Activated CD4-positive, alpha-beta T cell treated with anti-CD3 and anti-CD28 coated beads for 1 hour (primary cell): ENCODE results near the gene TFB2M.

Experiments
- DNase-seq: peaks from one replicate; pipeline ENCODE4 v3.0.0-alpha.2; 2020

TFB2M gene

DNA sequence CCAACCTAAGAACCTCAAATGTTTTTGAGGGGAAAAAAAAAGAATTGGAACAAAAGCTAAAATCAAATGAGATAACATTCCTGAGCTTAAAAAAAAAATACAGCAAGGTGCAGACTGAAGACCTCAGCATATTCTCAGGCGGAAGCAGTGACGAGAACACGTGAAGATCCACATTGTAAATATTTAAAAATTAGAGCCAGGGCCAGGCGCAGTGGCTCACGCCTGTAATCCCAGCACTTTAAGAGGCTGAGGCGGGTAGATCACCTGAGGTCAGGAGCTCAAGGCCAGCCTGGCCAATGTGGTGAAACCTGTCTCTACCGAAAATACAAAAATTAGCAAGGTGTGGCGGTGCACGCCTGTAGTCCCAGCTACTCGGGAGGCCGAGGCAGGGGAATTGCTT, 15.7 kb downstream of the TFB2M start:
- DNase-seq = no peak

DNA sequence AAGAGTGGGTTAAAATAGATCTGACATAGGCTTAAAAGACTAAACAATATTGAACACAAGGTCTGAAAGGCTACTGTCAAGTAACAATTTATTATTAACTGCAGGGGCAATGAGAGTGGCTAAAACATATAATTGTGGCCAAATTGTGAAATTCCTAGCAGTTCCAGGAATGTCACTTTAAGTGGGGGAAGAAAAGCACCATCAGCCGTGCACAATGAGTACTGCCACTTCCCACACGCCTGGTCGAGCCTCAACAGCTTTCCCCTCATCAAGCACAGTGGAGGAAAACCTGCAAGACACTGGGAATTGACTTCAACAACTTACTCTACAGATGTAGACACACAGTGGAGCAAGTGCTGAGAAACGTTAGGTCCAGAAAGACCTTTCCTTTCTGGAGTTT, 16.4 kb downstream of the TFB2M start:
- no peak for DNase-seq

DNA sequence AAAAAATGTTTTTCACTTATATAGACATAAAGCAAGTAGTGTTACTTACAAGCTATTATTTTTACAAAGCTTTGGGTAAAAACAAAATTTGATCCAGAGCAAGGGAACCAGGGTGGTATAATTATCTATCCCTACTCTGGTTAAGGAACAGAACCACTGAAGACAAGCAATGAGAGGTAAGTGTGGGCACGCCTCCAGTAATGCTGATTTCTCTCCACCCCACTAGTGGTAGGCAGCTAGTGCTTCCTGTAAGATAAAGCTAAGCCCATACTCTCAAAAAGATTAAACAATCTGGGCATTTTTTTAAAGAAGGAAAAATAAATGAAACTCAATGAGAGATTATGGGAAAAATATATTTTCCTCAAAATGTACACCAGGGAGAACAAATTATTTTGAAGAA, 22.1 kb downstream of the TFB2M start:
- DNase-seq = no peak

DNA sequence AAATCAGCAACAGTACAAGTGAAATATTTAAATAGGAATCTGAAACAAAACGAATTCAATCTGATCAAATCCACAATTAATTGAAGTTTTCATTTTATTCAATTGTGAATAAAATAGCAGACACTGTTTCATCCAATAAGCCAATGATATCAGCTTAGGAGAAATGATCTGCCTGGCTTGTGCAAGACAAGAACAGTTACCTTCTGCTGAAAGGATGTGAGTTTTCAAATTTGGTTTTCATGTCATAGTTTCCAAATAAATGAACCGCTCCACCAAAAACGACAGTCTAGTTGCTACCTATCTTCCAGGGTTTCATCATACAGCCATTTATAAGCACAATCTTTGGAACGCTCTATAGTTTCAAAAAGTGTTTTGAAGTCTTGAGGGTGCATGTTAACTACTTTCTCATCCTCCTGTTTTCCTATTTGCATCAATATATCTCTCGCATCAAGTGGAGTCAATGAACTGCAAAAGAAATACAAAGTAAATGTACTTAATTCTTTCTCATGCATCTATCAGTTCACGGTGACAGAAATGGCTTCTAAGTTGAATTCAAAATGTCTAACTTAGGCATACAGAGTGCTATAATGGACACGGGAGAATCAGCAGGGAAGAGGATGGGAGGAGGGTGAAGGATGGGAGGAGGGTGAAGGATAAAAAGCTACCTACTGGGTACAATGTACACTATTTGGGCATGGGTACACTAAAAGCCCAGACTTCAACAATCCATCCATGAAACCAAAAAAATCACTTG, 25.1 kb downstream of the TFB2M start:
- DNase-seq = no peak

DNA sequence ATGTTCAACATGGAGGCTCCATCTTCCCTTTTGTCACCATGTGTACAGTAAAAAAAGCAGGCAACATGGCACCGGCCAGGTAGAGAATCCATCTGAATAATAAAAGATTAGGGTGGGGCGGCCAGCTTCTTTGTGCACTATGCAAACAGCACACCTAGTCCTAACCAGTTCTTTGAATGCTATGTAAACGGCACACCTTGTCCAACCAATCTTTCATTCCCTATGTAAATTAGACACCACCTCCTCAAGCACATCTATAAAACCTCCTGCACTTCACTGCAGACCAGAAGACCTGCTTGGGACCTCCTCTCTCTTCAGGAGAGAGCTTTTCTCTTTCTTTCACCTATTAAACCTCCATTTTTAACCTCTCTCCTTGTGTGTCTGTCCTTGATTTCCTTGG, 28.2 kb downstream of the TFB2M start:
- no peak for DNase-seq

DNA sequence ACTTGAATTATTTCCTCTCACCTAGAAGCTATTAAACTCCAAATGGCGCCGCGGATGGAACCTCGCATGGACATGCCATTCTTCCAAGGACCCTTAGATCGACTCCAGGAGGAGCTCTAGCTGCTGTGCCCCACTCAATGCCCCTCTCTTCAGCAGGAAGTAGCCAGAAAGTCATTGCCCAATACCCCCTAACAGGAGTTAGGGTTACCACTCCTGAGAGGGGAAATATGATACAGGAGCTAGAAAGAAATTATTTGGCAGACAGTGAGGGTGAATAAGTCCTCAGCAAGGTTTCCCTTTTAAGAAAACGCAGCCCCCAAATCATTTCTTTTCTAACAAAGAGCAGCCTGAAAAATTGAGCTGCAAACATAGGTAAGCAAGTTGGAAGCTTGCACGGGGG, 28.6 kb downstream of the TFB2M start:
- no peak for DNase-seq

DNA sequence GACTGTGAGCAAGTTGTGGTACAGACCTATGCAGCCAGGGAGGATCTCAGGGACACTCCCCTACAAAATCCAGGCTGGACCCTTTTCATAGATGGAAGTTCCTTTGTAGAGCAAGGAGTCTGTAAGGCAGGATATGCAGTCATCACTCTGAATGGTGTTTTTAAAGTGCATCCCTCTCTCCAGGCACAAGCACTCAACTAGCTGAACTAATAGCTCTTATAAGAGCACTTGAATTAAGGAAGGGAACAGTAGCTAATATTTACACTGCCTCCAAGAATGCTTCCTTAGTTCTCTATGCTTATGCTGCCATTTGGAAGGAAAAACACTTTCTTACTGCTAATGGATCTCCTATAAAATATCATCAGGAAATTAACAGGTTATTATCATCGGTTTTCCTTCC, 31.9 kb downstream of the TFB2M start:
- no peak for DNase-seq

DNA sequence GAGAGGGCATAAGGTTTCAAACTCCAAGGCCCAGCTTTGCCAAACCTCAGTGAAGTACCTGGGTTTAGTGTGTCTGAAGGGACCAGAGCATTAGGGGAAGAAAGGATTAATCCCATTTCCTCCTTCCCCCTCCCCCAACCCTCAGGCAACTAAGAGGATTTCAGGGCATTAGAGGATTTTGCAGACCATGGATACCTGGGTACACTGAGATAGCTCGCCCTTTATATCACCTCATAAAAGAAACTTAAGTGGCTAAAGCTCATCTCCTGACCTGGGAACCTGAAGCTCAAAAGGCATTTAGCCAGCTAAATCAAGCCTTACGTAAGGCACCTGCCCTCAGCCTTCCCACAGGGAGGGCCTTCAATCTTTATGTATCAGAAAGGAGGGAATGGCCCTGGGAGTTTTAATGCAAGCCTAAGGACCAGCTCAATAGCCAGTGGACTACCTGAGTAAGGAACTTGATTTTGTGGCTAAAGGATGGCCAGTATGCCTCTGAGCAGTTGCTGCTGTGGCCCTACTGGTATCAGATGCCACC, 32.6 kb downstream of the TFB2M start:
- no peak for DNase-seq

DNA sequence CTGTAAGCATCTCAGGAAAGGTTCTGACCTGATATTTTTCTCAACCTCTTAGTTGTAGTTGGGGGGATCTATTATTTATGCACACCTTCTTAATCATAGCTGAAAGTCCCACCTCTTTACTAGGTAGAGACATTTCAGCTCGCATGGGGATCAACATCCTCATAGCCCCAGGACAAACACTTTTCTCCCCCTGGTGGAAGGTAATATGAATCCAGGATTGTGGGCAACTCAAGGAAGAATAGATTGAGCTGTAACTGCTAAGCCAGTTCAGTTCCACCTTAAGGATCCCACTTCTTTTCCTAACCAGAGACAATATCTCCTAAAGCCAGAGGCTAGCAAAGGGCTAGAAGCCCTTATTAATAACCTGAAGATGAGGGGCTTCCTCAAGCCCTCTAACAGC, 33.5 kb downstream of the TFB2M start:
- DNase-seq = no peak

DNA sequence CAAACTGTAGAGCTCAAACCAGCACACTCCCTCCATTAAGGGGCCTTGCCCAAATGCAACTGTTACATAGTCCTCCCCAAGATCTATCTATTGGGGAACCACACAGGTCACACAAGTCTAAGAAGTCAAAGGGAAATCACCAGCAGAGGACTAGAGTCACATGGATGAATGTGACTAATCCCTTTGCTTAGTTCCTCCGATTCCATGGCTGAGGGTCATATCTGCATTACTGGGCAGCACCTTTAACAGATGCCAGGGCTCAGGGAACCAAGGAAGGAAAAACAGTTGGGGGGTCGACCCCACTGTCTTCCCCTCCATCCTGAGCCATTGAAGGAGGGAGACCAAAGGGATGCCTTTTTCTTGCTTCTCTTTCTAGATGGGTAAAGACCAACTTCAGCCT, 35.6 kb downstream of the TFB2M start:
- no peak for DNase-seq

DNA sequence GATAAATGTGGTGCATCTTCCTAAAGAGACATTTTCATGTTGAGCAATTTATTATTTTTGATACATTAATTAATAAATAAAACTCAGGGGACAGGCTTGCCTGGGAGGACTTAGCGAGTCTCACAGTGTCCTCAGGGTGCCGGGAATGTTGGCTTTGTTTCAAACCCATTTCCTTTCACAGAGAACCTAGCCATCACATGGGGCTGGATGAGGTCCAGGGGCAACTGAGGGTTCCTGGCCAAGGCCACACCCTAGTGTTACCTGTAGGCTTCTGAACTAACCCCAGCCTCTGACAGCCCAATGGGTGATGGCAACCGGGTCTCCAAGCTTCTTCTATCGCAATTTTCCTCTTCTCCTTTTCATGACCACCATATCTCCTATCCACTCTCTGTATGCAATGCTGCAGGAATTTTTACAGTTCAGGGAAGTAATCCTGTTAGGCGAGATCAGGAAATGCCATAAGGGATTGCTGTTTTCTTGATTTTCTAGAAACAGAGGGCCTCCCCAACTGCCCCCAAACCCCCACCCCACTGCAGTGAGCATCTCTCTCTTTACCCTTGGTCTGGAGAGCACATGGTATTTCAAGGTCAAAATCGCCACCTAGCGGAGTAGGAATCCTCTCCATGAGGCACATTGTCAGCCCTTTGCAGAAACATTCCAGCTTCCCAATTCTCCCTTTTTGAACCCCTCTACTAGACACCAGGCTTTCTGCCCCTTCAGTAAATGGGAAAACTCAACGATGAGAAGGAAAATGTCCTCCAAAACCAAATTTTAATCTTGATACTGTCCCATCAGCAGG, 36.9 kb downstream of the TFB2M start:
- no peak for DNase-seq

DNA sequence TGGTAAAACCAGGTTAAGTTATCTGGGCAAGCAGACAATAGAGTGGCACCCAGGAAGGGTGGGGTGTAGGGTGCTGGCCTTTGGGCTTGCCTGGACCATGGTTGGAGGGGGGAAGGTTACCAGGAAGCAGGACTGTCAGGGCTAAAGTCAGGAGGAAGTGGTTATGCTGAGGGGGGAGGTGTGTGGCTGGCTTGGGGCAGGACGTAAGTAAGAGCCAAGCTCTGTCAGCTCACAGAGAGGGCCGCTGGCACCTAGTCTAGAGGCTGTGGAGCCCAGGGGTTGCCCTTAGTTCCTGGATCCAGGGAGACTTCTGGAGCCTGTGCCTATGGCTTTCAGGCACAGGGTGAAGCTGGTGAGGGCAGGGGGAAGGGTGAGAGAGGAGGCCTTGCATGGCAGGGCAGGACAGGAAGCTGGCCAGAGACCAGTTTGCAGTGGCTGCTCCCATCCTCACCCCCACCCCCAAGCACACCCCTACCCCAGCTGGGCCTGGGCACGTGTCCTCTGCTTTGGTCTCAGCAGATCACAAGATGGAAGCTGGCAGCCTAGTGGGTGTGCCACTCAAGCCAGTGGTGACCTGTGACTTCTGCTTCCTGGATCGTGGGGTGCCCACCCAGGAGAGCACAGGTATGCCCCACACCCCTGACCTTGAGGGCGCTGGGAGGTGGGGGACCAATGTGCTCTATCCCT, 38.5 kb downstream of the TFB2M start:
- DNase-seq = no peak

DNA sequence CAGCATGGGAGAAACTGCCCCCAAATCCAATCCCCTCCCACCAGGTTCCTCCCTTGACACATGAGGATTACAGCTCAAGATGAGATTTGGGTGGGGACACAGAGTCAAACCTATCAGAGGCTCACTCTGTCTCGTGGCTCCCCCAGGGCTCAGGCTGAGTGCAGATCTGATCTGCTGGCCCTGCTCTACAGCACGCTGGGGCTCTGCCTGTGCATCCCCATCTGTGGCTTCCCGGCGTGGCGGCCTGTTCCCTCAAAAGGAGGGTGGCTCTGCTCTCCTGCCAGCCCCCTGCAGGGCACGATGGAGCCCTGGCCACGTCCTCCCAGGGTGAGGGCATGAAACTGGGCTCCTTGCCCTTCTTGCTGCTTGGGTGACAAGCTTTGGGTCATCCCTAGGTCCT, 39.1 kb downstream of the TFB2M start:
- DNase-seq = no peak

DNA sequence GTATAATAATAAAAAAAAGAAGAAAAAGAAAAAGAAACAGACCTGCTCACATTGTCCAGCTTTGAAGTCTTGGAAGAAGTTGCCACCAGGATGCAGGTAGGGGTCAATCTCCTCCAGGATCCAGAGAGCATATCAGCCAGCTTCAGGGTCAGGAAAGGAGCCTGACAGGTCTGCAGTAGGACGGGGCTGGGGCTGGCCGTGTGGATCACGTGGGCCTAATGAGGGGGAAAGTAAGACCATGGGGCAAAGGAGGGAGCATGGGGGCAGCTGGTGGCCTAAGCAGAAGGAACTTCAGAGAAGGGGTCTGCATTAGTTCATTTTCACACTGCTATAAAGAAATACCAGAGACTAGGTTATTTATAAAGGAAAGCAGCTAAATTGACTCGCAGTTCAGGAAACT, 39.7 kb downstream of the TFB2M start:
- no peak for DNase-seq

DNA sequence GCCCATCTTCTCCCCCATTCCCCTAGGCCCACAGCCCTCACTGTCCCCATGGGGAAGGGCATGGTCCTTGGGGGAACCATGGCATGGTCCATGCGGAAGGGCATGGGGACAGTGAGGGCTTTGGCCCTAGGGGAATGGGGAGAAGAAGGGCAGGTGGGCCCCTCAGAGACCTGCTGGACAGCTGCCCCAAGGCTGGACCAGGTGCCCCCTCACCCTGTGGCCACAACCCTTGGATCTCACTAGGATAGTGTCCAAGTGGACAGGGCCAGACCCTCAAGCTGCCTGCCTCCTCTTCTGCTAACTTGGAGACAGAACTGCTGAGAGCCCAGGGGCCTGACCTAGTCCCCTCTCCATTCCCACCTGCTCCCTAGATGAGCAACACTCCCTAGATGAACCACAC, 46.5 kb downstream of the TFB2M start:
- DNase-seq = no peak

DNA sequence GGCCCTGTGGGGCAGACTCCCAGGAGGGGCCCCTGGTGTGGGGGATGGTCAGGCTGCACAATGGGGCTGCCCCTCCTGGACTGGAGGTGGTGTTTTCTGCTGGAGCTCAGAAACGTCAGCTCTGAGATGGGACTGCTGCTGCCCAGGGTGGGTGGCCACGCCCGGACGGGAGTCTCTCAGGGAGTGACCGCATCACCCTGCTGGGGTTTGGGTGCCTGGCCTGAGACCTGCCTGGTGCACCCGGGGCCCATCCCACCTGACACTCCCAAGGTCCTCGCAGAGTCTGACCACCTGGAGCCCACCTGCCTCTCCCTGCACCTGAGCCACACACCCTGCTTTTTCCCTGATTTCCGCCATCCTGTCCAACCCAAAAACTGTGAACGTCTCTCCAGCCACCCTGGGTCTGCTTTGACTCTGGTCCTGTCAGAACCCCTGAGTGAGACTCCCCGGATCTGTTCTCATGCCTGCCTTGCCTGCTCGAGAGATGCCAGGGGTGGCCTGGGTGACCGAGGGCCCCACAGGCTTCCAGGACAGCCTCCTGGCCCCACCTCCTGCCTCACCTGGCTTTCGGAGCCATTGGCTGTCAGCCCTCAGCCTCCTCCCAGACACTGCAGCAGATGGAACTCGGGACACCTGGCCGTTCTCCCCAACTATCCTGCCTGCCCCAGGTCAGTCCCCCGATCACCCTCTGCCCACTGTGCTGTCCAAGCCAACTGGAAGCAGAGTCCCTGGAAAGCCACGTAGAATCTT, 47.4 kb downstream of the TFB2M start:
- no peak for DNase-seq

DNA sequence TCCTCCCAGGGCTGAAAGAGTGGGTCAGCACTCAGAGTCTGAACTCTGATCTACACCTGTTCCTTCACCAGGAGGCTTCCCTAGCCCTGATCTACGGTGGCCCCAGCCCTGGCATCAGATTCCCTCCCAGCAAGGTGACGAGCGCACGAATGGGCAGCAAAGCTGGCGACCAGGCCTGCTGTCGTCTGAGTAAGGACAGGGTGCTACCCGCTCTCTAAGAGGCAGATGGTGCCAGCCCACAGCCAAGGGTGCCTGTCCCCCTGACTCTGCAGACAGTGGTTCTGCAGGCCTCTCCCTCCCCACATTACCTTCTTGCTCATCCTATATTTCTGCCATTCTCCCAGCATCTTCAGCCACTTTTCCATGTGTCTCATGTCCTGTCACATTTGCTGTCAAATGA, 48.7 kb downstream of the TFB2M start:
- no peak for DNase-seq

DNA sequence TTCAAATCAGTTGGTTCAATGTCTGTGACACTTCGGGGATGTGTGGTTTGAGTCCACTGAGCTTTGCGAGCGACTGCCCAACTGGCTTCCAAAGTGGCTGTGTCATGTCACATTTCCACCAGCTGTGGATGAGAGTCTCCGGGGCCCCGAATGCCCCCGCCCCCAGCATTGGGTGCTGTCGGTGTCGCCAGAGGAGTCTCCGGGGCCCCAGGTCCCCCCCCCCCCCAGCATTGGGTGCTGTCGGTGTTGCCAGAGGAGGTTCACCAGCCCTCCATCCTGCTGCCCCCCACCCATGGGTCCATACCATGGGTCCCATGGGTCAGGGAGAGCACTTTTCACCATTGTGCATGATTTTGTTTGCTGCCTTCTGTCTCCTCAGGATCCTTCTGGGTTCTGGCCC, 49.9 kb downstream of the TFB2M start:
- DNase-seq = no peak

DNA sequence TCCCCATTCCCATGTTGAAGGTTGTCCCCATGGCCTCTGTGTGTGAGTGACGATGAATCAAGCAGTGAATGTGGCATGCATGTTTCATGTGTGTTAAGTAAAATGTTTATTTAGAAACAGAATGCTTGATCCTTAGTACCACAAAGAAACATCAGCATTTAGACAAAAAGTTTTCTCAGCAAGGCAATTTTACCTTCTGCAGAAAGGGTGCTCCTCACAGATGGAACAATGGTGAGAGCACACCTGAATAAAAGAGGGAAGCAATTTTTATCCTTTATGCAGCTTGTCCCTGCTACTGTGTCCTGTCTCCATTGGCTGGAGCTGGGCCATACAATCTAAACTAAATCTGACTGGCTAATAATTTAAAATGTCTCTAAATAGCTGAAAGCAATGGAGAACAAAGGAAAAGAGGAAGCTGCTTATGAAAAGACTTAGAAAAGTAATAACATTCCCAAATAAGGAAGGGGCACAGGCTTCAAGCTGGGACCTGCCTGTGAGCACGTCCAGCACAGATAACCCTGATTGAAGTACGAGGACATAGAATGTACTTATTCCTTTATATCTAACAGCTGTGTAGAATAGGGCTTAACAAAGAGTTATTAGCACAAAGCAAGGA, 50.6 kb downstream of the TFB2M start:
- no peak for DNase-seq

DNA sequence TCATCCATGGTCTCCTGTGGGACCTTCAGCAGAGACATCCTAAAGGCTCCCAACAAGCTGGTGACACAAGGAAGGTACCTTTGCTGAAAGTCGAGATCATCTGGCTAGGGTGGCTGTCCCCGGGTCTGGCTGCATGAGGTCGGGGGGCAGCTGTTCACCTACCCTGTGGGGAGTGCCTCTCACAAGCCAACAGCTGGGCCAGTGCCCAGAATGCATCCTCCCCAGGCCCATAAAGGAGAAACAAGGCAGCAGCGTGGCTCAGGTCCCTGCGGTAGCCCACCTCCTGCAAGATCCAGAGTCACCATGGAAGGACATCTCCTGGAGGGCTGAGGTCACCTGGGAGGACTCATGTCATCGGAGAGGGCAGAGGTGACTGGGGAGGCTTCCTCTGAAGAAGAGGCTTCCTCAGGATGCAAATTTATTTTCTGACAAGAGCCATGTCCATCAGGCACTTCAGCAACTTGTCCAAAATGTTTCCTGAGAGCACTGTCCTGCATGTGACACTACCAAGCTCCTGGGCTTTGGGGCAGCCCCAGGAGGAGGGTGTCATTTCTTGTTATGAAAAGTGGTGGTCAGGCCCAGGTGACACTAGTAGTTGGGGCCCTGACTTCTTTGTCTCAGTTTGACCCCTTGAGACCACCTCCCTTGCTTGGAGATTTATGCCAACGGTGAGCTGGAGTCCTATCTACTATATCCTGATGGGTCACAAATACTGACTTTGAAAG, 52.3 kb downstream of the TFB2M start:
- no peak for DNase-seq

DNA sequence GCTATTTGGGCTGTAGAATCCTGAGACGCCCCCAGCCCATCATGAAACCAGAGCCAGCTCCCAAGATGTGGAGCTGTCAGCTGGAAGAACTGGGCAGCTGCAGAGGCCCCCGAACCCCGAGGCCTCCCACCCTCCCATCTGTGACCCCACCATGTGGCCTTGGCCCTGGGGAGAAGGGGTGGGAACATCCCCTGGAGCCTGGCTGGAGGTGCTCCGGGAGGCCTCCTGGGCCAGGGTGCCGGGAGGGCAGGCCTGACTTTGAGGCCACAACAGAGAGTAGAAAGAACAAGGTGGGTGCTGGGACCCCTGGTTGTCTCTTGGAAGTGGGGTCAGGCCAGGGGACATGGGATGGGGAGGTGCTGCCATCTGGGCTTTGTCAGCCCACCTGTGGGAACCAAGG, 53.0 kb downstream of the TFB2M start:
- no peak for DNase-seq

DNA sequence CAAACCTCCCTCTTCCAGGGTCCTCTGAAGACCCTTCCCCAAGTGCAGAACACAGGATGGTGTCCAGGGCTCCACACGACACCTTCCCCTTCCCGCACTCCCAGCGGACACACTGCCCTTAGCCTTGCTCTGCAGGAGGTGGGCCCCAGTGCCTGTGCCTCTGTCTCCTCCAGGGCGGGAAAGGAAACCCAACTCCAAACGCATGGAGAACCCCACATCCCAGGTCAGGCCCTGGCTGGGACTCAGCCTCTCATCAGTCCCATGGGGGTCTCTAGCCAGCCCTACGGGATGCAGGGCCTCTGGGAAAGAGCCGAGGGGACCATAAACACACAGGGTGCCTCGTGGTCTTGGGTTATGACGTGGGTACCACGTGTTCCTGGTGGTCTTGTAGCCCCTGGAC, 53.4 kb downstream of the TFB2M start:
- no peak for DNase-seq
